HepG2 (cell line): Measurements from ENCODE around the gene PDZD7. TPM values are rescaled to one million over a fixed set of nuclear protein-coding genes. Genes with fewer than 3 reads are reported as not detected.

Experiments
- FOXK2 ChIP-seq: fragments of 450-650 bp; IDR thresholded peaks from 2 replicates; pipeline ENCODE4 v1.6.1; 2016
- FOXM1 ChIP-seq: sonication (generic); formaldehyde crosslinking; IDR thresholded peaks from 2 replicates; pipeline ENCODE4 v1.5.0; 2020; ENCODE audit warnings: missing genetic modification reagents
- GTF3A ChIP-seq: sonication (generic); formaldehyde crosslinking; conservative IDR thresholded peaks from 2 replicates; pipeline ENCODE4 v1.4.0; 2020; ENCODE audit warnings: mild to moderate bottlenecking, missing genetic modification reagents
- HNRNPUL1 ChIP-seq: fragments of 200-400 bp; formaldehyde crosslinking; IDR thresholded peaks from 2 replicates; pipeline ENCODE4 v1.6.1; 2017; ENCODE audit warnings: low read depth, mild to moderate bottlenecking, low read length, moderate library complexity
- MXD4 ChIP-seq: IDR thresholded peaks from 2 replicates; pipeline ENCODE4 v1.6.1; 2016; ENCODE audit warnings: mild to moderate bottlenecking, missing biosample characterization, missing genetic modification reagents
- PITX1 ChIP-seq: sonication (generic); formaldehyde crosslinking; IDR thresholded peaks from 2 replicates; pipeline ENCODE4 v1.5.1; 2020; ENCODE audit warnings: mild to moderate bottlenecking, missing genetic modification reagents
- SIX4 ChIP-seq: sonication (generic); formaldehyde crosslinking; IDR thresholded peaks from 2 replicates; pipeline ENCODE4 v1.4.0; 2020; ENCODE audit warnings: missing genetic modification reagents
- SRY ChIP-seq: sonication (generic); formaldehyde crosslinking; IDR thresholded peaks from 2 replicates; pipeline ENCODE4 v1.8.0; 2022; ENCODE audit warnings: mild to moderate bottlenecking, missing genetic modification reagents
- U2AF2 ChIP-seq: fragments of 200-400 bp; formaldehyde crosslinking; IDR thresholded peaks from 2 replicates; pipeline ENCODE4 v1.6.1; 2017; ENCODE audit warnings: low read depth, mild to moderate bottlenecking, low read length
- ZFP62 ChIP-seq: sonication (generic); formaldehyde crosslinking; IDR thresholded peaks from 2 replicates; pipeline ENCODE4 v1.4.0; 2020; ENCODE audit warnings: missing genetic modification reagents
- ZNF264 ChIP-seq: sonication (generic); formaldehyde crosslinking; IDR thresholded peaks from 2 replicates; pipeline ENCODE4 v1.4.0; 2020; ENCODE audit warnings: missing genetic modification reagents
- ZNF282 ChIP-seq: fragments of 450-650 bp; IDR thresholded peaks from 2 replicates; pipeline ENCODE4 v1.6.1; 2018; ENCODE audit not compliant: partially characterized antibody
- ZNF530 ChIP-seq: sonication (generic); formaldehyde crosslinking; IDR thresholded peaks from 2 replicates; pipeline ENCODE4 v1.5.0; 2020; ENCODE audit warnings: low read depth, mild to moderate bottlenecking, missing genetic modification reagents
- ZNF564 ChIP-seq: sonication (generic); formaldehyde crosslinking; IDR thresholded peaks from 2 replicates; pipeline ENCODE4 v1.8.1; 2023; ENCODE audit warnings: mild to moderate bottlenecking, missing genetic modification reagents
- ZNF646 ChIP-seq: sonication (generic); formaldehyde crosslinking; IDR thresholded peaks from 2 replicates; pipeline ENCODE4 v1.9.0; 2021; ENCODE audit warnings: mild to moderate bottlenecking, missing genetic modification reagents
- ZNF772 ChIP-seq: sonication (generic); formaldehyde crosslinking; IDR thresholded peaks from 2 replicates; pipeline ENCODE4 v1.5.0; 2020; ENCODE audit warnings: mild to moderate bottlenecking, missing genetic modification reagents
- polyA plus RNA-seq, 8 experiments: library from polyadenylated mRNA; depleted of rRNA in 3 of 8; stranded (reverse) in 7 of 8; unstranded in 1 of 8; fragments of >200 nt; fragmentation: Illumina TruSeq in 4 of 8; extraction: Trizol in 4 of 8; gene quantifications; 2 replicates each; pipeline versions ENCODE4 v1.2.1 to v1.2.3, GENCODE V29; 2011 to 2016; ENCODE audit warnings: low read depth in 4 of 8, missing spikeins in 1 of 8, mixed read lengths in 1 of 8; ENCODE audit not compliant: insufficient read depth in 1 of 8
- total RNA-seq, 5 experiments: library from RNA; depleted of rRNA; stranded (reverse); fragments of >200 nt; fragmentation: Illumina TruSeq; extraction: Trizol; gene quantifications; 2 replicates each; pipeline ENCODE4 v1.2.3, GENCODE V29; 2016; ENCODE audit warnings: low read depth in 1 of 5
- TF ChIP-seq, protein P1 (sequence below): sonication (generic); formaldehyde crosslinking; IDR thresholded peaks from 2 replicates; pipeline ENCODE4; 2020; ENCODE audit warnings: missing genetic modification reagents, mild to moderate bottlenecking, borderline replicate concordance

Gene PDZD7
- total and polyA plus RNA-seq, 2 of the 13 experiments (the other 11 are each of a cell fraction or from before 2014, with no cell fraction given) = 0.58 to 0.73 TPM

DNA sequence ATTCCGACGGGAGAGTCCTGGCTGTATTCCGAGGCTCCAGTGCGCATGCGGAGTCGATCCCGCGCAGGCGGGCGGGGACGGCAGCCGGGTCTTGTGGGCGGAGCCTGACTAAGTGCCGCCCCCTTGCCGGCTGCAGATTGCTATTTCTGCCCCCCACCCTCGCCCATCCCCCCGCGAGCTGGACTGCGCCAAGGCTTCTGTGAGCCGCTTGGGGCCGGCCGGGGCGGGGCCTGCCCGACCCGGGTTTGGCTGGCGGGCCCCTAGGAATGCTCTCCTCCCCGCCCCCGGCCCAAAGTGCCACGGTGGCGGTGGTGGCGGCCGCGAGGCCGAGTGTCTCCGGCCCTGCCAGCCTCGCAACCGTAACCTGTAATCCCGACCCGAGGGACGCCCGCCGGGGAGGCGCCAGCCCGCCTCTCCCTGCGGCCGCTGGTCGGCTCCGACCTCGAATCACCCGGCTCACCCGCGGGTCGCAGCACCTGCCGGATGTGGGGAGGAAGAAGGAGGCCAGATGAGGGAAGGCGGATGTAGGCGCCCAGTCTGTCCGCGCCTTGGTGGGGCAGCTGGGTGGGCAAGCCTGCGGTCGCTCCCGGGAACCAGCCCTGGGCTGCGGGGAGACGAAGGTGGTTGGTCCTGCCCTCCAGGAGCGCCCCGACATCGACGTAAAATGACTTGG, 30.2 kb upstream of the PDZD7 start (continued):
- no peak for TF ChIP-seq ZNF646 (CRISPR knock-in tag)
- no peak for TF ChIP-seq ZNF282
- no peak for TF ChIP-seq FOXM1 (CRISPR knock-in tag)
- peak; percentile 27; the same call in 1 of the 2 replicates for TF ChIP-seq PITX1 (CRISPR knock-in tag)
- TF ChIP-seq ZNF530 (CRISPR knock-in tag) = no peak
- no peak for TF ChIP-seq SIX4 (CRISPR knock-in tag)
- TF ChIP-seq U2AF2 = no peak
- TF ChIP-seq FOXK2 = no peak
- 0 out of 2 replicates have a peak, but pooled peaks have one; percentile 18 for TF ChIP-seq ZNF264 (CRISPR knock-in tag)
- TF ChIP-seq GTF3A (CRISPR knock-in tag) = no peak
- TF ChIP-seq, protein P1, sequence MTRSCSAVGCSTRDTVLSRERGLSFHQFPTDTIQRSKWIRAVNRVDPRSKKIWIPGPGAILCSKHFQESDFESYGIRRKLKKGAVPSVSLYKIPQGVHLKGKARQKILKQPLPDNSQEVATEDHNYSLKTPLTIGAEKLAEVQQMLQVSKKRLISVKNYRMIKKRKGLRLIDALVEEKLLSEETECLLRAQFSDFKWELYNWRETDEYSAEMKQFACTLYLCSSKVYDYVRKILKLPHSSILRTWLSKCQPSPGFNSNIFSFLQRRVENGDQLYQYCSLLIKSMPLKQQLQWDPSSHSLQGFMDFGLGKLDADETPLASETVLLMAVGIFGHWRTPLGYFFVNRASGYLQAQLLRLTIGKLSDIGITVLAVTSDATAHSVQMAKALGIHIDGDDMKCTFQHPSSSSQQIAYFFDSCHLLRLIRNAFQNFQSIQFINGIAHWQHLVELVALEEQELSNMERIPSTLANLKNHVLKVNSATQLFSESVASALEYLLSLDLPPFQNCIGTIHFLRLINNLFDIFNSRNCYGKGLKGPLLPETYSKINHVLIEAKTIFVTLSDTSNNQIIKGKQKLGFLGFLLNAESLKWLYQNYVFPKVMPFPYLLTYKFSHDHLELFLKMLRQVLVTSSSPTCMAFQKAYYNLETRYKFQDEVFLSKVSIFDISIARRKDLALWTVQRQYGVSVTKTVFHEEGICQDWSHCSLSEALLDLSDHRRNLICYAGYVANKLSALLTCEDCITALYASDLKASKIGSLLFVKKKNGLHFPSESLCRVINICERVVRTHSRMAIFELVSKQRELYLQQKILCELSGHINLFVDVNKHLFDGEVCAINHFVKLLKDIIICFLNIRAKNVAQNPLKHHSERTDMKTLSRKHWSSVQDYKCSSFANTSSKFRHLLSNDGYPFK (CRISPR knock-in tag) = peak; percentile 98
- 0 out of 2 replicates have a peak, but pooled peaks have one; percentile 35 for TF ChIP-seq SRY (CRISPR knock-in tag)
- TF ChIP-seq ZFP62 = no peak
- 0 out of 2 replicates have a peak, but pooled peaks have one; percentile 16 for TF ChIP-seq MXD4 (CRISPR knock-in tag)
- TF ChIP-seq ZNF564 = no peak
- peak; percentile 85 for TF ChIP-seq ZNF772 (CRISPR knock-in tag)
- no peak for TF ChIP-seq HNRNPUL1
